NCI-H1048 (cell line): ENCODE data around the gene PSMA8.
"Not testable (repeated sequence)": the region's sequence is repeated elsewhere in the genome, so short reads cannot be mapped to it uniquely, and the experiment has no call there.

Experiments
- DNase-seq: peaks from one replicate; lab custom pipeline; 2025; lab: John Stamatoyannopoulos, UW

The PSMA8 gene

DNA sequence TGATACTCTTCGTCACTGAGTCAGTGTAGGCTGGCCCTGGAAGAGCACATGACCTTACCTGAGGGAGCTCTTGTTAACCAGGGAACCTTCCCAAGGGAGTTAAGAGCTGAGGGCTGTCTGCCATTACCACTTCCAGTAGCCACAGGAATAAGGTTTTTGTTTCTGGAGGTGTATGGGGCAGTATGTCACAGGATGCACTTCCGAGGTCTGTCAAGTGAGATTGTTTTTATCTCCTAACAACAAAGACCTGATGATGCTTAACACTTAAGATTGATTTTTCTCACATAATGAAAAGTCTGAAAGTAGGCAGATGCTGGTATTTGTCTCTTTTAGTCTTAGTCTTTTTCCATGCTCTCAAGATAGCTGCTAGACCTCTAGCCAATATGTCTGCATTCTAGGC is 41.8 kb downstream of the PSMA8 start:
- no peak for DNase-seq

DNA sequence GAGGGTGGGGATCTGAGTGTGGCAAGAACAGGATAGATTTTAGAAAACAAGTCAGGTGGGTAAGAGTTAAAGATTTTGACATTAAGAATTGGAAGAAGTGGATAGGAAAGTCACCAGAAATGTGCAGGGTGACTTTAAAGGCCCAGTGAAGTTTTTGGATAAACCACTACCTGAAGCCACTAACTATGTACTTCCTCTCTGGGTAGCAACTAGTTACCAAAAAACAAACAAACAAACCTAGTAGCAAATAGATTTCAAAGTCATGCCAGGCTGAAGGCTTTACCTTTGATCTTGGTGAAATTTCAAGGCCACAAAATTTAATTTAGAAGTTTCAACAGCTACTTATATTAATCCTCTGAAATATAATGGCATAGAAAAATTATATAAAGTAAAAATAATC is 42.5 kb downstream of the PSMA8 start:
- DNase-seq = no peak

- no peak for DNase-seq
Observed at GRCh38 chr18:26181343-26181826, 47.7 kb downstream of the PSMA8 start.

DNA sequence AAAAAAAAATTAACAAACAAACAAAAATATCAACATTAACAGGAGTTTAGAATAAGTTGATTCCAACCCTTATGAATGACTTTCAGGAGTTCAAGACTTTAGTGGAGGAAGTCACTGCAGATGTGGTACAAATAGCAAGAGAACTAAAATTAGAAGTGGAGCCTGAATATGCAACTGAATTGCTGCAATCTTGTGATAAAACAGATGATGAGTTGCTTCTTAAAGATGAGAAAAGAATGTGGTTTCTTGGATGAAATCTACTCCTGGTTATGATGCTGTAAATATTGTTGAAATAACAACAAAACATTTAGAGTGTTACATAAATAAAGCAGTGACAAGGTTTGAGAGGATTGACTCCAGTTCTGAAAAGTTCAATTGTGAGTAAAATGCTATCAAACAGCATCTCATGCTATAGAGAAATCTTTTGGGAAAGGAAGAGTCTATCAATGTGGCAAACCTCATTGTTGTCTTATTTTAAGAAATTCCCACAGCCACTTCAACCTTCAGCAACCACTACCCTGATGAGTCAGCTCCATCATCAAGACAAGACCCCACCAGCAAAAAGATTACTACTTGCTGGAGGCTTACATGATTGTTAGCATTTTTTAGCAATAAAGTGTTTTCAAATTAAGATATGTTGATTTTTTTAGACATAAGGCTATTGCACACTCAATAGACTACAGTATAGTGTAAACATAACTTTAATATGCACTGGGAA is 49.9 kb downstream of the PSMA8 start:
- DNase-seq = no peak

- no peak for DNase-seq
Observed at GRCh38 chr18:26185267-26185666, 51.6 kb downstream of the PSMA8 start.

DNA sequence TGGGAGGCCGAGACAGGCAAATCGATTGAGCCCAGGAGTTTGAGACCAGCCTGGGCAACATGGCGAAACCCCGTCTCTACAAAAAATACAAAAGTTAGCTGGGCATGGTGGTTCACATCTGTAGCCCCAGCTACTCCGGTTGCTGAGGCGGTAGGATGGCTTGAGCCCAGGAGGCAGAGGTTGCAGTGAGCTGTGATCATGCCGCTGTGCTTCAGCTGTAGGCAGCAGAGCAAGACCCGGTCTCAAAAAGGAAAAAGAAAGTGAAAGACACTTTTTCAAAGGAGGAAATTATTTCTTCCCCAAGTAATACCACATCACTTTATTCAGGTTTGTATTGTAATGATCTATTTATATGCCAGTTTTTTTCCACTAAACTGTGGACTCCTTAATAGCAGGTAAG is 56.8 kb downstream of the PSMA8 start:
- no peak for DNase-seq

DNA sequence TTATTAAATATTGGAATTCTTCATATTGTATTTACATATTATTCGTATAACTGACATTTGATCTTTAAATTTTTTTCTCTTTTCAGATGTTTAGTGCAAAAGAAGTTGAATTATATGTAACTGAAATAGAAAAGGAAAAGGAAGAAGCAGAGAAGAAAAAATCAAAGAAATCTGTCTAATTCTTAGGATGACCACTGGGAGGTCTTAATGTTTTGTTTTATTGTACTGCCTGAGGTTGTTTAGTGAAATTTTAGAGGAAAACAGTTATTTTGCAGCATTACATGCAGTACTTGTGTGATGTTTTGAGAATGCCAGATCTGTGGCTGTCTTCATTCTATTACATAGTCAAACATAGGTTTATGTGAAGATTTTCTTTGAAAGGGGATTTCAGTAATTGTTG is 58.6 kb downstream of the PSMA8 start:
- DNase-seq = no peak

- DNase-seq = no peak
Observed at GRCh38 chr18:26196605-26197004, 62.9 kb downstream of the PSMA8 start.

- DNase-seq = not testable (repeated sequence)
Observed at GRCh38 chr18:26202001-26202400, 68.3 kb downstream of the PSMA8 start.

GRCh38 chr18:26205318-26205717 is 71.6 kb downstream of the PSMA8 start:
- no peak for DNase-seq

- DNase-seq = no peak
Observed at GRCh38 chr18:26206488-26206887, 72.8 kb downstream of the PSMA8 start.

DNA sequence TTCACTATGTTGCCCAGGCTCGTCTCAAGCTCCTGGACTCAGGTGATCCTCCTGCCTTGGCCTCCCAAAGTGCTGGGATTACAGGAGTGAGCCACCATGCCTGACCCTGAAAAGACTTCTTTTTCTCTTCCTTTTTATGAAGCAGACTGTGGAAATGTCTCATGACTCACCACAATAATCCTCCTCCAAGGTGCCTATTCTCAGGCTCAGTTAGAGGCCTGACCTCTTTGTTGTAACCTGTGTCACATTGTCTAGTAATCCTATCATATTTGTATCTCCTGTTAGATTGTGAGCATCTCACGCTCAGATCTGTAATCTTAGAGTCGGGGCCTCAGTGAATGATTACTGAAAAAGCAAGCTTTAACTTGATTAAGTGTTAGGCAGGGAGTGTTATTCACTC is 74.3 kb downstream of the PSMA8 start:
- DNase-seq = no peak

DNA sequence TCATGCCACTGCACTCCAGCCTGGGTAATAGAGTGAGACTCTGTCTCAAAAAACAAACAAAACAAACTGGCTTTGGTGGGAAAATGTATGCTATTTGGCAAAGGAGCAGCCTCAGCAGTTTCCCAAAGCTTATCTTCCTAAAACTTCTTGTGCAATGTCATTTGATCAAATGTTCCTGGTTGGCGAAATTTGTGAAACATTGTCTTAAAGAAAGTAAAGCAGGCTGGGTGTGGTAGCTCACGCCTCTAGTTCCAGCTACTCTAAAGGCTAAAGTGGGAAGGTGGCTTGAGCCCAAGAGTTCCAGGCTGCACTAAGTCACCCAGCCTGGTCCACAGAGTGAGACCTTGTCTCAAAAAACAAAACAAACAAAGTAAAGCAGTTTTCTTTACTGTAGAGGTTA is 75.3 kb downstream of the PSMA8 start:
- no peak for DNase-seq

DNA sequence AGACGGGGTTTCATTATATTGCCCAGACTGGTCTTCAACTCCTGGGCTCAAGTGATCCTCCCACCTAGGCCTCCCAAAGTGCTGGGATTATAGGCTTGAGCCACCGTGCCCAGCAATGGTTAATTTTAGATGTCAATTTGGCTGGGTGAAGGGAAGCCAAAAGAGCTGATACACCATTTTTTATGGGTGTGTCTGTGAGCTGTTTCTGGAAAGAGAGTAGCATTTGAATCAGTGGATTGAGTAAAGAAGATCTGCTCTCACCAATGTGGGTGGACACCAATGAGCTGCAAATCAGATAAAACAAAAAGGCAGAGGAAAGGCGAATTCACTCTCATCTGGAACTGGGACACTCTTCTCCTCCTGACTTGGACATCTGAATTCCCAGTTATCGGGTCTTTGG is 76.5 kb downstream of the PSMA8 start:
- no peak for DNase-seq

DNA sequence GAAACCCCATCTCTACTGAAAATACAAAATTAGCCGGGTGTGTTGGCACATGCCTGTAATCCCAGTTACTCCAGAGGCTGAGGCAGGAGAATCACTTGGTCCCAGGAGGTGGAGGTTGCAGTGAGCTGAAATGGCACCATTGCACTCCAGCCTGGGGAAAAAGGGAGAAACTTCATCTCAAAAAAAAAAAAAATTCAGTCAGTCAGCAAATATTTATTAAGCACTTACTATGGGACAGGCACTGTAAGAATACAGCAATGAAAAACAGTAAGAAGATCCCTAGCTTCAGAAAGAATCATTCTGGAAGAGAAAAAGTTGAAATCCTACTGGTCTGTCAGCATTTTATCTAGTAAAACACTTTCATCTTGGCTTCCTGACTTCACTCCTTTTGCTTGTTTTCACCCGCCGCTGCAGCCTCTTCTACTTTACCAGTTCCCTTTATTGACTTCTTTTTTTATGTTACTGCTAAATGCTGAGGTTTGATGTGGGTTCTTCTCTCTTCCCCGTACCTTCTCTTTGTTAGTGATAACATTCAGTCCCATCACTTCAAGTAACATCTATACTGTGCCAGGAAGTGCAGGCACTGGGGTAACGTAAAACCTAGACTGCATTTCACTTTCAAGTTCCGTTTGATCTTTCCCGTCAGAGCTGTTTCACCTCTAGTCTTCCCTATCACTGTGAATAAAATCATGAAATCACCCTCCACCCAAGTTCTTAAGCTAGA is 81.7 kb downstream of the PSMA8 start:
- no peak for DNase-seq

DNA sequence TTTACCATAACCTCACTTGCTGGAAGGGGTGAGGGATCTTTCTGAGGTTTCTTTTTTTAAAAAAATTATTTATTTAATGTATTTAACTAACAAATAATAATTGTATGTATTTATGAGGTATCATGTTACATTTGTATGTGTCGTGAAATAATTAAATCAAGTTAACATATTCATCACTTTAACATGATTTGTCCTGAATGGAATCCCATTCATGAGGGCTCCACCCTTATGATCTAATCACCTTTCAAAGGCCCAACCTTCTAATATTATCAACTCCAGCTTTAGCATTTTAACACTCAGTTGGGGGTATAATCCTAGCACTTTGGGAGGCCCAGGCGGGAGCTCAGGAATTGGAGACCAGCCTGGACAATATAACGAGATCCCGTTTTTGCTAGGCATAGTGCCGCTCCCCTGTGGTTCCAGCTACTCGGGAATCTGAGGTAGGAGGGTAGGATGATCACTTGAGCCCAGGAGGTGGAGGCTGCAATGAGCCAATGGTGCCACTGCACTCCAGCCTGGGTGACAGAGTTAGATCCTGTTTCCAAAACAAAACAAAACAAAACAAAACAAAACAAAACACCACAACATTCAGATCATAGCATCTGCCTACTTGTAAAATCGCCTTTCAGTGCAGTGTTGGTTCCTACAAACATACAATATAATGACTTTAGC is 91.5 kb downstream of the PSMA8 start:
- DNase-seq = no peak

- DNase-seq = no peak
Observed at GRCh38 chr18:26225915-26226228, 92.2 kb downstream of the PSMA8 start.

GRCh38 chr18:26226229-26227050 is 92.8 kb downstream of the PSMA8 start, which contains the start of gene TAF4B:
TSS of gene TAF4B (plus strand) at chr18:26226445. CDS start at chr18:26226934, 489 bp downstream.
- DNase-seq = peak; percentile 89

- DNase-seq = no peak
Observed at GRCh38 chr18:26227051-26227670, 93.5 kb downstream of the PSMA8 start.

DNA sequence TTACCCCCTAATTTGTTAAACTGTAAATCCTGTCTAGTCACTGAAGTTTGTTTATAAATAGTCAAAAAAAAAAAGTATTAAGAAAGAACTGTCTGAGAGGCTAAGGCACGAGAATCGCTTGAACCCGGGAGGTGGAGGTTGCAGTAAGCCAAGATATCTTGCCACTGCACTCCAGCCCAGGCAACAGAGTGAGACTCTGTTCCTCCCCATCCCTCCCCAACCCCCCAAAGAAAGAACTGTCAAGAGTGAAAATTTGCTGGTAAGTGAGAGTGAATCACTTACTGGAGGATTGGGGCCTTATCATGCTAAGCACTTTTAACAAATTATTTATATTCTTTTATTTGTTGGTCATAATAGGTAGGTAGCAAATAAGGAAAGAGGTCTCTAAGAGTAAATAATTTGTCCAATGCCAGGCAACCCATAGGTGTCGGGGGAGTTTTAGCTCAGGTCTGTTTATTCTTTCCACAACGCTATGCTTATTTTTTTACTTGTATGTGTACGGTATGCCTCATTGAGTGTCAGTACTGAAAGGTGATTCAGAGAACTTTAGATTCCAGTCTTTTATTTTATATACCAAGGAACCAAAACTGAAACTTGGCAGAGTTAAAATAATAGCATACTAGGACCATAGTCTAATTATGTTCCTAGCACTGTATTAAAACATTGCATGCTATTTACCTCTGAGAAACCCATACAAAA is 95.0 kb downstream of the PSMA8 start:
- no peak for DNase-seq

- no peak for DNase-seq
Observed at GRCh38 chr18:26230497-26230896, 96.8 kb downstream of the PSMA8 start.
